ENCODE results near the gene RBFOX2.

GRCh38 chr22:35970616-35971455 lies 57.8 kb downstream of the RBFOX2 start:
- TF ChIP-seq CTCF (IDR thresholded peaks at IDR 0.05) (no peak), POLR2A (IDR thresholded peaks at IDR 0.05) (no peak)
